Astrocyte (in vitro differentiated cells and primary cell): ENCODE measurements around the gene DLGAP4. TPM values are rescaled to one million over a fixed set of nuclear protein-coding genes. Genes with fewer than 3 reads are reported as not detected.

Experiments
- DNase-seq: peaks from one replicate; pipeline ENCODE4 v3.0.0-alpha.2; 2010; ENCODE audit warnings: low read depth
- FAIRE-seq: peaks from 2 replicates; lab custom pipeline; 2011; peaks lifted over from hg19 to GRCh38; lab: Jason Lieb, UNC
- H2AFZ ChIP-seq: 2 replicates; pipeline ENCODE4 v1.6.0; 2012; ENCODE audit warnings: low read depth, low read length, inconsistent platforms
- H3K27ac ChIP-seq: 2 replicates; pipeline ENCODE4 v1.5.1; 2011; ENCODE audit warnings: low read depth, low read length, inconsistent platforms
- H3K27me3 ChIP-seq: 2 replicates; pipeline ENCODE4 v1.6.0; 2011; ENCODE audit warnings: low read length, inconsistent platforms; ENCODE audit not compliant: insufficient read depth
- H3K36me3 ChIP-seq: 2 replicates; pipeline ENCODE4 v1.5.1; 2011; ENCODE audit warnings: low read length, inconsistent platforms; ENCODE audit not compliant: insufficient read depth
- H3K4me1 ChIP-seq: 2 replicates; pipeline ENCODE4 v1.5.1; 2011; ENCODE audit warnings: low read length, inconsistent platforms; ENCODE audit not compliant: insufficient read depth
- H3K4me2 ChIP-seq: 2 replicates; pipeline ENCODE4 v1.6.0; 2012; ENCODE audit warnings: low read length, inconsistent platforms
- H3K4me3 ChIP-seq: 2 replicates; pipeline ENCODE4 v1.5.1; 2011; ENCODE audit warnings: low read depth, mild to moderate bottlenecking, low read length, inconsistent platforms; ENCODE audit not compliant: insufficient read depth
- H3K79me2 ChIP-seq: 2 replicates; pipeline ENCODE4 v1.6.0; 2012; ENCODE audit warnings: mild to moderate bottlenecking, low read length, inconsistent platforms; ENCODE audit not compliant: insufficient read depth
- H3K9ac ChIP-seq: 2 replicates; pipeline ENCODE4 v1.6.0; 2012; ENCODE audit warnings: mild to moderate bottlenecking, low read length, inconsistent platforms
- H3K9me3 ChIP-seq: 2 replicates; pipeline ENCODE4 v1.5.1; 2012; ENCODE audit warnings: low read depth, mild to moderate bottlenecking, low read length, inconsistent platforms; ENCODE audit not compliant: insufficient read depth
- H4K20me1 ChIP-seq: 2 replicates; pipeline ENCODE4 v1.6.0; 2012; ENCODE audit warnings: low read length, inconsistent platforms; ENCODE audit not compliant: insufficient read depth
- H3K27ac Mint-ChIP-seq: one replicate; pipeline ENCODE4 v1.8.0; 2021; ENCODE audit warnings: mild to moderate bottlenecking, mixed read lengths; ENCODE audit not compliant: unreplicated experiment
- H3K27me3 Mint-ChIP-seq: one replicate; pipeline ENCODE4 v1.8.0; 2021; ENCODE audit warnings: low read depth, mixed read lengths; ENCODE audit not compliant: unreplicated experiment
- H3K36me3 Mint-ChIP-seq: one replicate; pipeline ENCODE4 v1.8.0; 2021; ENCODE audit warnings: low read depth, mixed read lengths; ENCODE audit not compliant: unreplicated experiment
- H3K4me1 Mint-ChIP-seq: one replicate; pipeline ENCODE4 v1.8.0; 2021; ENCODE audit warnings: low read depth, mixed read lengths; ENCODE audit not compliant: unreplicated experiment
- H3K4me3 Mint-ChIP-seq: one replicate; pipeline ENCODE4 v1.8.0; 2021; ENCODE audit warnings: mild to moderate bottlenecking, moderate library complexity, mixed read lengths; ENCODE audit not compliant: unreplicated experiment
- H3K9me3 Mint-ChIP-seq: one replicate; pipeline ENCODE4 v1.8.0; 2021; ENCODE audit warnings: mild to moderate bottlenecking, mixed read lengths; ENCODE audit not compliant: unreplicated experiment
- CTCF ChIP-seq: IDR thresholded peaks from 2 replicates; pipeline ENCODE4 v1.5.1; 2011; ENCODE audit warnings: low read depth, mild to moderate bottlenecking, inconsistent platforms, low read length, moderate library complexity; ENCODE audit not compliant: insufficient read depth
- EZH2 ChIP-seq: IDR thresholded peaks from 2 replicates; pipeline ENCODE4 v1.6.1; 2012; ENCODE audit warnings: mild to moderate bottlenecking, low read length, inconsistent platforms; ENCODE audit not compliant: insufficient read depth
- total RNA-seq: library from RNA; stranded (reverse); gene quantifications from 2 replicates; pipeline ENCODE4 v1.2.1, GENCODE V29; 2021

DLGAP4 gene
- total RNA-seq, 1 donor from 2014 or later = 135 TPM

- Mint-ChIP-seq H3K27ac (no peak overlapping the region), H3K36me3 (no peaks in the 10 kb centered on the region), H3K4me3 (no peak overlapping the region), H3K4me1 (no peaks in the 10 kb centered on the region), H3K9me3 (no peaks in the 10 kb centered on the region), H3K27me3 (peaks cover 21% of the 10 kb centered on the region)
- DNase-seq (no peak), FAIRE-seq (no peak)
- H3K27me3 ChIP-seq = peaks cover 35% of the 10 kb centered on the region
- H3K9me3 ChIP-seq = no peaks in the 10 kb centered on the region
- no peaks in the 10 kb centered on the region for H3K4me1 ChIP-seq
- TF ChIP-seq EZH2 (no peak), CTCF (no peak)
- H3K36me3 ChIP-seq = no peaks in the 10 kb centered on the region
- no peak overlapping the region for H2AFZ ChIP-seq
- no peaks in the 10 kb centered on the region for H4K20me1 ChIP-seq
- no peak overlapping the region for H3K9ac ChIP-seq
- no peak overlapping the region for H3K27ac ChIP-seq
- no peak overlapping the region for H3K4me3 ChIP-seq
- H3K4me2 ChIP-seq = no peak overlapping the region
- H3K79me2 ChIP-seq = no peaks in the 10 kb centered on the region
These were observed 92.4 kb downstream of the DLGAP4 start for GRCh38 chr20:36398515-36398914.

GRCh38 chr20:36399147-36399968, 93.2 kb downstream of the DLGAP4 start:
- Histone ChIP-seq H3K4me3 (no peak overlapping the region), H3K4me1 (no peaks in the 10 kb centered on the region), H3K79me2 (no peaks in the 10 kb centered on the region), H3K27ac (no peak overlapping the region), H3K9ac (no peak overlapping the region), H4K20me1 (no peaks in the 10 kb centered on the region), H3K4me2 (no peak overlapping the region), H2AFZ (no peak overlapping the region), H3K27me3 (peaks cover 38% of the 10 kb centered on the region), H3K36me3 (no peaks in the 10 kb centered on the region), H3K9me3 (no peaks in the 10 kb centered on the region)
- no peaks in the 10 kb centered on the region for H3K36me3 Mint-ChIP-seq
- DNase-seq (no peak), FAIRE-seq (no peak)
- TF ChIP-seq EZH2 (no peak), CTCF (peak; percentile 32)
- peaks cover 25% of the 10 kb centered on the region for H3K27me3 Mint-ChIP-seq
- H3K27ac Mint-ChIP-seq = no peak overlapping the region
- H3K4me3 Mint-ChIP-seq = no peak overlapping the region
- H3K9me3 Mint-ChIP-seq = no peaks in the 10 kb centered on the region
- no peaks in the 10 kb centered on the region for H3K4me1 Mint-ChIP-seq

- no peak overlapping the region for H3K4me3 ChIP-seq
- no peaks in the 10 kb centered on the region for H3K9me3 ChIP-seq
- no peak overlapping the region for H3K27ac ChIP-seq
- H3K9me3 Mint-ChIP-seq = no peaks in the 10 kb centered on the region
- no peak overlapping the region for H3K4me2 ChIP-seq
- H2AFZ ChIP-seq = no peak overlapping the region
- no peaks in the 10 kb centered on the region for H3K4me1 Mint-ChIP-seq
- H3K36me3 ChIP-seq = no peaks in the 10 kb centered on the region
- TF ChIP-seq CTCF = no peak
- H3K27me3 ChIP-seq = peaks cover 38% of the 10 kb centered on the region
- no peaks in the 10 kb centered on the region for H4K20me1 ChIP-seq
- no peak overlapping the region for H3K4me3 Mint-ChIP-seq
- no peaks in the 10 kb centered on the region for H3K79me2 ChIP-seq
- no peak overlapping the region for H3K9ac ChIP-seq
- no peak for DNase-seq
- no peak for FAIRE-seq
- no peaks in the 10 kb centered on the region for H3K36me3 Mint-ChIP-seq
- H3K27me3 Mint-ChIP-seq = peaks cover 28% of the 10 kb centered on the region
- H3K4me1 ChIP-seq = no peaks in the 10 kb centered on the region
- H3K27ac Mint-ChIP-seq = no peak overlapping the region
These were observed 93.9 kb downstream of the DLGAP4 start for GRCh38 chr20:36399969-36400545.
